Fibroblast of skin of scalp (primary cell): ENCODE data around the gene OR6C2. TPM values are rescaled to one million over a fixed set of nuclear protein-coding genes. Genes with fewer than 3 reads are reported as not detected.
"Not testable (repeated sequence)": the region's sequence is repeated elsewhere in the genome, so short reads cannot be mapped to it uniquely, and the experiment has no call there.

Source experiments
- DNase-seq: peaks from one replicate; pipeline ENCODE4 v3.0.0-alpha.2; 2013
- polyA plus RNA-seq, 2 experiments: library from polyadenylated mRNA; unstranded; fragments of 120-200 nt; gene quantifications; one replicate each; pipeline ENCODE4 v1.2.1, GENCODE V29; 2013; ENCODE audit not compliant: insufficient read length in 2 of 2

OR6C2 gene
- polyA plus RNA-seq (2013, experiment 1 of 2; ENCODE audit: insufficient read length), result not detected
- polyA plus RNA-seq (2013, experiment 2 of 2; ENCODE audit: insufficient read length), result not detected

DNA sequence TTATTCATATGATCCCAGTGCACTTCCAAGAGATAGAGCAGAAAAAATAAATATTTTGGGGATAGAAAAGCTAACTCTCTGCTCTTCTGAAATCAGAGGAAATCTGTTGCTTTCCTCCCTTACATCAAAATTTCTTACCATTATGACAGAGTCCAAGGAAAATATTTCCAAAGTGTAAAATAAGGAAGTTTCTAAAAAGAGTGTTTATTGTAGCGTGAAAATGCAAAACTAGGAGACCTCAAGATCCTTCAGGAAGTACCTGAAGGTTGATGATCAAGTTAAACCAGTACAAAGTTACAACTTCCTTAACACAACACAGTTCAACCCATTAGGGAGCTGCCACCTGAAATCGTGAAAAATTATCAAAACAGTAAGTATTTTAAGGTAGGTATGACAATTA, at the start of gene OR6C2:
TSS of gene OR6C2 (plus strand) at position 301 of the 400 bp plus-strand sequence. CDS start 8,138 bp downstream, outside the sequence.
- no peak for DNase-seq

DNA sequence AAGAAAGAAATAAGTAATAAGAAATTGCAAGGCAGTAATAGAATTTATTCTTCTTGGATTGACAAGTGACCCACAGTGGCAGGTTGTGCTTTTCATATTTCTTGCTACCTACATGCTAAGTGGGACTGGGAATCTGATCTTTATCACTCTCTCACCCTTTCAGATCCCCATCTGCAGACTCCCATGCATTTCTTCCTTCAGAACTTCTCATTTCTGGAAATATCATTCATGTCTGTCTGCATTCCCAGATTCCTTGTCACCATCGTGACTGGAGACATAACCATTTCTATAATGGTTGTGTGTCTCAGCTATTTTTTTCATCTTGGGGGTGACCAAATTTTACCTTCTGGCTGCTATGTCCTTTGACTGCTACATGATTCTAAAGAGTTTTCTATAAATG, 47.5 kb upstream of the OR6C2 start:
- no peak for DNase-seq

DNA sequence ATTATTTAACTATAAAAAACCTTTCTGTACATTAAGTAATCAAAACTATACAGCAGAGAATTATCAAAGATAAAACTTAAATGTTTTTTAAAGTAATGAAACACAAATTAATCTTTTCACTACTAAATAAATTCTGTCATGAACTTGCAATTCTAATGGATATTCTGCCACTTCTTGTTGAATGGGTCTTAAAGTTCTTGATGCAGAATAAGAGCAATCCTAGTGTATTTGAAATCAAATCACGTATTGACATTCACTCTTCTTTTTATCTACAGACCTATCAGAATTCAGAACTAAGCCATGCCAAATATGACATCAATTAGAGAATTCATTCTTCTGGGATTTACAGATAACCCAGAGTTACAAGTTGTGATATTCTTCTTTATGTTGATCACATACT, 43.6 kb upstream of the OR6C2 start, which contains the start of gene OR6C65:
TSS of gene OR6C65 (plus strand) at position 301 of the 400 bp plus-strand sequence. CDS start at position 301, 0 bp downstream.
- DNase-seq, result no peak

DNA sequence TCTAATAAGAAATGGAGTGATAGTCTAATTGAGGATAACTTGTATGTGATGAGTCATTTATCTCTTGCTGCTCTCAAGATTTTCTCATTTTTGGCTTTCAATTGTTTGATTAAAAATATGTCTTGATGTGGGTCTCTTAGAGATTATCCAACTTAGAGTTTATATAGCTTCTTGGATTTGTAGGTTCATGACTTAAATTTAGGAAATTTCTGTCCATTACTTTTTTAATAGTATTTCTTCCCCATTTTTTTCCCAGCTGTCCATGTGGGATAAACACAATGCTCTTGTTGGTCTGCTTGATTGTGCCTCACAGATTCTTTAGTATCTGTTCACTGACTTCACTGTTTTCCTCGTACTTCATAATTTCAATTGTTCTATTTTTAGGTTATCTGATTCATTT, 36.0 kb upstream of the OR6C2 start:
- DNase-seq, result no peak

DNA sequence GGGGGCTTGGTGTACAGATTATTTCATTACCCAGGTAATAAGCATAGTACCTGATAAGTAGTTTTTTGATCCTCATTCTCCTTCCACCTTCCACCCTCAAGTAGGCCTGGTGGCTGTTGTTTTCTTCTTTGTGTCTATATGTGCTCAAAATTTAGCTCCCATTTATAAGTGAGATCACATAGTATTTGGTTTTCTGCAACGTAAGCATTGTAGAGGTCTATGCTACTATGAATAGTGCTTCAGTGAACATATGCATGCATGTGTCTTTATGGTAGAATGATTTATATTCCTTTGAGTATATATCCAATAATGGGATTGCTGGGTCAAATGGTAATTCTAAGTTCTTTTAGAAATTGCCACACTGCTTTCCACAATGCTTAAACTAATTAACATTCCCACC, 34.7 kb upstream of the OR6C2 start:
- not testable (repeated sequence) for DNase-seq

DNA sequence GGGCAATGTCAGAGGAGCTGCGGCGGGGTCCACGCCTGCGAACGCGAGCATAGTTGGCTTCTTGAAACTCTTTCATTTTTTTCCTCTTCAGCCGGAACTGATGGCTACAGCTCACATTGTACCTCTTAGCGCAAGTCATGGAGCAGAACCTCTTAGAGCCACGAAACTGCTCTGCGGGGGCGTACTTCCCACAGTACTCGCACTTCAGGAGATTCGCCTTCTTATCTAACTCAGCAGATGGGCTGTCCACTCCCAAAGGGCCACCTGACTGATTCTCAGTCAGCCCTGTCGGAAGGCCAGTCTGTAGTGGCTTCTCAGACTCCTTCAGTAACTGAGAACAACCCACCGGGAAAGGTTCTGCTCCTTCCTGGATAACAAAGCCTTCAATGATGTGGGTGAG, 31.7 kb upstream of the OR6C2 start:
- not testable (repeated sequence) for DNase-seq

DNA sequence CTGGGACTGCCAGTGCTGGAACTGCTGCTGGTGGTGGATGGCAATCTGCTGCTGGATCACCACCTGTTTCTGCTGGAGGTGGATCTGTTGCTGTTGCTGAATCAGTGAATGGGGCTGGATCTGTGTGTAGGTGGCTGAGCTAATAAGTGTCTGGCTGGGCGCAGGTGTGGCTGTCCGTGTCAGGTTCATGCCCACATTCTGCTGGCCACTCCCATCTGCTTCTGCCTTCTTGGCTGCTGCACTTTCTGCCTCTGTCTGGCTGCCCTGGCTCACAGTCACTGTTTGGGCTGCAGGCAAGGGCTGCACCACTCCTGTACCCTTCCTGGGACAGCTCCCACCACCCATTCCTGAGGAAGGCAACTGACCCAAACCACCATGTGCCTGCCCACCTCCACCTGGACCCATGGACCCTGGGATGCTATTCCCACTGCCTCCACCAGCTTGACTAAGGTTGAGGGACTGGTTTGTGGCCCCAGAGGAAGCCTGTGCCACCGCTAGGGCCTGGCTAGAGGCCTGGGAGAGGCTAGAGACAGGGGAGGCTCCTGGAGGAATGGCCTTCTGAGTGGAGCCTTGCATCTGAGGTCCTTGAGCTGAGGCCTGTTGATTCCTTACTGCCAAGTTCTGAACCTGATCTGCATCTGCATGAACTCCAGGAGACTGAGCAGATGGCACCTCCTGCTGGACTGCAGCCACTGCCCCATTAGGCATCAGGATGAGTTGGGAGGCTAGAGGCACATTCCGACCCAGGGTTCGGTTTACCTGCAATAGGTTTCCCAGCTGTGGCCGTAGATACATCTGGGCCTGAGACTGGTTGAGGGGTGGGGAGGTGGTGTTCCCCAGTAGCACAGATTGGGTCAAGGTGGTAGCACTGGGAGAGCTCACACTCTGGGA, 30.1 kb upstream of the OR6C2 start:
- not testable (repeated sequence) for DNase-seq

DNA sequence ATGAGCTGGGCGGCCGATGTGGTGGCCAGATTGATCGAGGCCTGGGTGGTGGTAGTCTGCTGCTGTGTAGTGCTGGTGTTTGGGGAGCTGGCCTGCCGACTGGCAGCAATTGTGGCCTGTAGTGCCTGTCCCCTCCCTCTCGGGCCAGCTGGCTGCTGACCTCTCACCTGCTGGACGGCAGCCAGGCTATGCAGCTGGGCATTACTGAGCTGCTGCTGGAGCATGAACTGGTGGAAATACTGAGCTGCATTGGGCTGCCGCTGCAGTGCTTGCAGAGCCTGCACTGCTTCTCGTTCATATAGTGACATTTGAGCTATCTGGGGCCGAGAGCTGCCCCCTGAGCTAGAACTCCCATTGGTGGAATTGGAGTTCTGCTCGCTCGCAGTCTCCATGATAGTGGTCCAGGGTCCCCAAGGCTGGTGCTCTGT, 29.5 kb upstream of the OR6C2 start:
- DNase-seq, result not testable (repeated sequence)

DNA sequence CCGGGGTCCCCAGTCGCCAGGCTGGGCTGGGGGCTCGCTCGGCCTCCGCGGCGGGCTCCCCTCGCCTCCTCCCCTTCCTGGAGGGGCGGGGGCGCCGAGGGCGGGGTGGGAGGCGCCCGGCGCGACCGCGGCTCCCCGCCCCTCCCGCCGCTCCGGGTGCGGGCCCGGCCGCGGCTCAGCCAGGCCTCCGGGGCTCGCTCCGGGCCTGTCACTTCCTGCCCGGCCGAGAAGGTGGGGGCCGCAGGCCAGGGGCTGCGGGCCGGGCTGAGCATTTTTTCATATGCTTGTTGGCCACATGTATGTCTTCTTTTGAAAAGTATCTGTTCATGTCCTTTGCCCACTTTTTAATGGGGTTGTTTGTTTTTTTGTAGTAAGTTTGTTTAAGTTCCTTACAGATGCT, 29.0 kb upstream of the OR6C2 start:
- DNase-seq, result not testable (repeated sequence)

DNA sequence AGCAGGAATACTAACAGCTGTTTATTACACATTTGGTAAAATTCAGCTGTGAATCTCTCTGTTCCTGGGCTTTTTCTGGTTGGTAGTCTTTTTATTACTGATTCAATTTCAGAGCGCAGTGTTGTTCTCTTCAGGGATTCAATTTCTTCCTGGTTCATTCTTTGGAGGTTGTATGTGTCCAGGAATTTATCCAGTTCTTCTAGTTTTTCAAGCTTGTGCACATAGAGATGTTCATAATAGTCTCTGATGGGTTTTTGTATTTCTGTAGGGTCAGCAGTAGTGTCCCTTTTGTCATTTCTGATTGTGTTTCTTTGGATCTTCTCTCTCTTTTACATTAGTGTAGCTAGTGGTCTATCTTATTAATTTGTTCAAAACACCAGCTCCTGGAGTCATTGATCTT, 26.9 kb upstream of the OR6C2 start:
- no peak for DNase-seq

DNA sequence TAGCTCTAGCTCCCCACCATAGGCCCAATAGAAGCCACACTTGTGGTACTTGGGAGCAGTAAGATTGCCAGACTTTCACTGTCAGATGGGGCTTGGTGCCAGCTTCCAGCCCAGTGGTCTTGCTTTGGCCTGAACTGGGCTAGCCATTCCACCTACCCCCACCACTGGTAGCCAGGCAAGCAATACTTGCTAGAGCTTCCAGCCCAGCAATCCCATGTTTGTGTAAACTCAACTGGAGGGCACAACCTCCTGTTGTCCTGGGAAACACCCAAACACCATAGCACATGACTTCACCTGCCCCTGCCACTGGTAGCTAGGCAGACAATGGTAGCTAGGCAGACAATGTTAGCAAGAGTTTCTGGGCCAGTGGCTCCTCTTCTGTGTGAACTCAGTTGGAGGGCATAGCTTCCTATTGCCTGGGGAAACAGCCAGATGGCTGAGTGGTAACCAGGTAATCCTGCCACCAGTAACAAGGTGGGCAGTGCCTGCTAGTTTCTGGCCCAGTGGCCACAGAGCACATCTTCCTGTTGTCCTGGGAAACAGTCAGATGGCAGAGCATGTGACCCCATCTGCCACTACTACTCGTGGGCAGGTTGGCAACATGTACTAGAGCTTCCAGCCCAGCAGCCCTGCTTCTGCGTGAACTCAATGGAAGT, 23.4 kb upstream of the OR6C2 start:
- no peak for DNase-seq

DNA sequence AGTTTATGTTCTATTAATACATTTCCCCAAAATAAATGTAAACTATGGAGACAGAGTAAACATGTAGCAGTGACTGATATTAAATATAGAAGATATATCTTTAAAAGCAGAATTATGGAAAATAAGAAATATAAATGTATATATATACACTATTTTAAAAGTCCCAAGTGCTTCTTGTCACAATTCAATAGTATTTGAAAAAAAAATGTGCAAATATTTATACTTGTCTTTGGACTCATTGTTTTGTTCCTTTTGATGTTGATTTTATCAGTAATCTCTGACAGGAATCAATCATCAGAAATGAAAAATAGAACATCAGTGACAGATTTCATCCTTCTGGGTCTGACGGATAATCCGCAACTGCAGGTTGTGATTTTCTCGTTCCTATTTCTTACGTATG, 17.9 kb upstream of the OR6C2 start, which contains the start of gene OR6C76:
TSS of gene OR6C76 (plus strand) at position 301 of the 400 bp plus-strand sequence. CDS start at position 301, 0 bp downstream.
- DNase-seq, result no peak

DNA sequence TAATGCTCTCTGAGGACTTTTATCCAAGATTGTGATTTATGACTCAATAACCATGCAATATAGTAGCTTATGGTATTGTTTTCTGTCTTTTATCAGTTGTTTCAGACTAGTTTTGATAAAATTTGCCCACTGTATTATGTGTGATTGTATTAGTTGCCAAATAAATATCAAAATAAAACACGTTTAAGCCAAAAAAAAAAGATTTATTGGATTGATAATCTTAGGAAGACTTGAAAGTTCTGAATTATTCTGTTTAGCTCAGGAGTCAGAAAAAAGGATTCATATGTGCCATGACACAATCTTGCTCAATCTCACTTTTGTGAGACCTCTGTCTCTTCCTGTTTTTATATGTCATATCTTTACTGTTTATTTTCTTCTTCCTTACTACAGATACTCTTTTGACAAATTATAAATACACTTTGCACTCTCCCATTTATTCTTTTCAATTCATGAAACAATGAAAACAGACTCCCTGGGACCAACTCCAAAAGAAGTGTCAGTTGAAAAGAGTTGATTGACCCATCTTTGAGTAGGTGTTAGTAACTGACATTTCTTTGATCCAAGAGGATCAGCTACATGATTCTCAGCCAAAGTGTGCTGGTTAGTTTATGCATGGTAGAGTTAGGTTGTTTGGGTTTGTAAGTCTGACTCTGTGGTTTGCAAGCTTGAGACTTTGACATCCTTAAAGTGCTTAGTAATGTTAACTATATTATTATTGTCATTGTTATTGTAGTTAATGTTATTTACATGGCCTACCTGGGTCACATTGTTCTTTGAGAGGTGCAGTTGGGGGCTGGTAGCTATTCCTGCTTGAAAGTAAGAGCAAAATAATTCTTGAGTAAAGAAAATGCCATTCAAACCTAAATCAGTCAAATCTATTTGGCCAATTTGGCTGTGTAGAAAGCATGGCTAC, 15.3 kb upstream of the OR6C2 start:
- DNase-seq, result no peak

DNA sequence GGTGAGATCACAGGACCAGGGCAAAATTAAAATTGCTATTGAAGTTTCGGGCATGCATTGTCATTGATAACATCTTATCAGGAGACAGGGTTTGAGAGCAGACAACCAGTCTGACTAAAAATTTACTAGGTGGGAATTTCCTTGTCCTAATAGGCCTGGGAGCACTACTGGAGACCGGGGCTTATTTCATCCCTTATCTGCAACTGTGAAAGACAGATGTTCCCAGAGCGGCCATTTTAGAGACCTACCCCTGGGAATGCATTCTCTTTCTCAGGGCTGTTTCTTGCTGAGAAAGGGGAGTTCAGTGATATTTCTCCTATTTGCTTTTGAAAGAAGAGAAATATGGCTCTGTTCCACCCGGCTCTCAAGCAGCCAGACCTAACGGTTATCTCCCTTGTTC, 2.6 kb upstream of the OR6C2 start:
- DNase-seq, result not testable (repeated sequence)

DNA sequence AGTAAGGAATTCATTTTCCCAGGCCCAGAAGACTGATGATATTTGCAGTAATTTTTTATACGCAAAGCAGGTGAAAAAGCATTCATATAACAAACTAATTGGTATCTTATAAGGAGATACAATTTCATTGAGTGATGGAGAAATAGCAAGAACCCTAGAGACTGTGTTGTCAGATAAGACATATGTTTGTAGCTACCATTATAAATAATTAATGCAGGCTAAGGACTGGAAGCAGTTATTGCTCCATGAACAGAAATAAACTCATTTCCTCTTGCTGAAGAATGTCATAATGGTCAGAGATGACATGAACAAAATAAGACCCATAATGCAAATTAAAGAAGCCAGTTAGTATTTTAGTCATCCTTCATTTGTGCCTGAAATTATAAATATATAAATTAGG, 1.5 kb downstream of the OR6C2 start:
- no peak for DNase-seq

DNA sequence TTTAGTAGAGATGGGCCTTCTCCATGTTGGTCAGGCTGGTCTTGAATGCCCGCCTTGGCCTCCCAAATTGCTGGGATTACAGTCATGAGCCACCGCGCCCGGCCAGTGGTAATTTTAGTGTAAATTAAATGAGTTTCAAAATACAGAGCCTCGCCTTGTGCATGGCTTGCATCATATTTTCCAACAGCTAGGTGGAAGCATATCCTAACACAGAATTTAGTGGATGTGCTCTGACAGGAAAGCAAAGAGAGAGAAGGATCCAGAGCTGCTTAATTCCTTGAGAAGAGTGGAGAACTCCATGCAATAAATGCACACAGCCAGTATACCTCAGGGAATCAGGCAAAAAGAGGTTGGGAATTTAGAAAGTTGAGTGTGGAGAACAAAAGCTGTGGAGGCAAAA, 2.5 kb downstream of the OR6C2 start:
- no peak for DNase-seq

DNA sequence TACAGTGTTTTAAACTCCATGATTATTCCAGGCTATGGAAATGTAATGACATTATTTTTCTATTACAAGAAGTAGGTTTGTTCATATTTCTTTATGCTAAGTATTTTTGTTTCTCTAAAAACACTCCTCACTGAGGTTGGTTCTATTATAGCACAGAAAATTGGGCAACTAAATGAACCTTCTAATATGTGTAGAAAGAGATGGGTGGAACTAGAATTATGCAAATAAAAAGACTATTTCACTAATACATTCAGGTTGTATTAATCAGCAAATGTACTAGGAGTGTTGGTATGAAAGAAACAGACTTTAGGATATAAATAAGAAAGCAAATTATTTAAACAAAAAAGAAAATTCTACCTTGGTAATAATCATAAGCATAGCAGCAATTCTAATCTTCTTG, 4.9 kb downstream of the OR6C2 start:
- DNase-seq, result no peak

DNA sequence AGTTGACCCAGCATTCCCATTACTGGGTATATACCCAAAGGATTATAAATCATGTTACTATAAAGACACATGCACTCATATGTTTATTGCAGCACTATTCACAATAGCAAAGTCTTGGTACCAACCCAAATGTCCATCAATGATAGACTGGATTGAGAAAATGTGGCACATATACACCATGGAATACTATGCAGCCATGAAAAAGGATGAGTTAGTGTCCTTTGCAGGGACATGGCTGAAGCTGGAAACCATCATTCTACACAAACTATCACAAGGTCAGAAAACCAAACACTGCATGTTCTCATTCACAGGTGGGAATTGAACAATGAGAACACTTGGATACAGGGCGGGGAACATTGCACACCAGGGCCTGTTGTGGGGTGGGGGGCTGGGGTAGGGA, 21.1 kb downstream of the OR6C2 start:
- DNase-seq, result not testable (repeated sequence)

DNA sequence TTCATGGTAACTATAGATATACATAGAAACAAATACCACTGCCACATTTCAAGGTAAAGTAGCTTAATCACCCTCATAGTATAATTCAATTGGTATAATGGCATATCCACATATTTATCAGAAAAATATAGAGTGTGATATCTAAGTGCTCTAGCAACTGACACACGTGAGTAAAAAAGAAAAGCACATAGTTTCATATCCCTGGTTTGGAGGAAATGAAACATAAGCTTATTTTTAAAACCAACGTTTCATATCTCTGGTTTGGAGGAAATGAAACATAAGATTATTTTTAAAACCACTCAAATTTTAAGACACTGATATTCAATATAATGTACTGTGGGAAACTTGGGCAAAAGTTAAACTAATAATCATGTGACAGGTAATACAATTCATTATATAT, 24.0 kb downstream of the OR6C2 start:
- no peak for DNase-seq

DNA sequence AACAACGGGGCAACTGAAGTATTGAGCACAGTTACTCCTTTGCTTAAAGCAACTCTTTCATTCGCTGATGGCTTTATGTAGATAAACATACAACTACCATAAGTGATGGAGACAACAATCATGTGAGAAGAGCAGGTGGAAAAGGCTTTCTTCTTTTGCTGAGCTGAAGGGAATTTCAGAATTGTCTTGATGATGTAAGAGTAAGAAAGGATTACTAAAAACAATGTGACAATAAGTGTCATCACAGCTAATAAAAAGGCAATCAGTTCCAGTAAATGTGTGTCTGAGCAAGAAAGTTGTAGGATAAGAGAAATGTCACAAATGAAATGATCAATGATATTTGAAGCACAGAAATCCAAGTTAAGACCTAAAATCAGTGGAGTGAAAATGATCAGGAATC, 25.4 kb downstream of the OR6C2 start:
- DNase-seq, result no peak

DNA sequence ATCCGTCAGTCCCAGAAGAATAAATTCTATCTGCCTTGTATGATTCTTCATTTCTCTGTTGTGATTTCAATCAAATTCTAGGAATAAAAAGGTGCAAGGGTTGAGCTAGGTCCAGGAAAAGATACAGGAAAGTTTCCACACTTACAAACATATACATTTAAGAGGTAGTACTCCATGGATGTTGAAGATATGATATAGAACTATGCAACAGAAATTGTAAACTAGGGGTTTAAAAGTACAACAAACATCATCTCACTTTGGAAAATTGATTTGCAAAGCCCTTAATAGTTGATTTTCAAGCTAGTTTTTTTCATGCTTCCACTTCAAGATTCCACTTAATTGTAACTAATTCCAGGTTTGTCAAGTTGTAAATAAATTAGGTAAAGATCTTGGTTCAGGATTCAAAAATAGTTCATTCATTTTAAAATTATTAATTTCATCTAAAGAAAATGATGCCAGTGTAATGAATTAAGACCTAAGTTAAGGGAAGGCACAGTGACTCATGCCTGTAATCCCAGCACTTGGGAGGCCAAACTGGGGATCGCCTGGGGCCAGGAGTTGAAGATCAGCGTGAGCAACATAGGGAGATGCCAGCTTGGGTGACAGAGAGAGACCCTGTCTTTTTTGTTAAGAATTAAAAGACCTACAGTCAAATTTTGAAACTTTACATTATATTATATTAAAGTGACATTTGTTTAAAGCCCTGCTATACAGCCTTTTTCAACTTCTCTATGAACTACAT, 26.4 kb downstream of the OR6C2 start, which contains the start of gene OR6C70:
TSS of gene OR6C70 (minus strand) at position 51 of the 742 bp plus-strand sequence. CDS start at position 51, 0 bp downstream.
- no peak for DNase-seq
